Mesendoderm (in vitro differentiated cells): ENCODE results near the gene DDX50.
"Not testable (repeated sequence)": the region's sequence is repeated elsewhere in the genome, so short reads cannot be mapped to it uniquely, and the experiment has no call there.

Experiments used
- DNase-seq: peaks from one replicate; pipeline ENCODE4 v3.0.0; 2013
- H2AK5ac ChIP-seq: 2 replicates; pipeline ENCODE4 v1.6.1; 2013; ENCODE audit warnings: low read length, inconsistent platforms
- H2BK120ac ChIP-seq: 2 replicates; pipeline ENCODE4 v1.6.1; 2013; ENCODE audit warnings: low read depth, mild to moderate bottlenecking, low read length, moderate library complexity, mixed read lengths
- H2BK15ac ChIP-seq: replicated peaks from 2 replicates; pipeline ENCODE4 v1.6.1; 2013; ENCODE audit warnings: low read depth, mild to moderate bottlenecking, moderate library complexity
- H2BK5ac ChIP-seq: 2 replicates; pipeline ENCODE4 v1.6.1; 2013; ENCODE audit warnings: low read length, inconsistent platforms
- H3K18ac ChIP-seq: 2 replicates; pipeline ENCODE4 v1.6.1; 2013; ENCODE audit warnings: mild to moderate bottlenecking, low read length, mixed read lengths
- H3K23ac ChIP-seq: one replicate; pipeline ENCODE4 v1.6.1; 2013; ENCODE audit warnings: low read length
- H3K27ac ChIP-seq: 2 replicates; pipeline ENCODE4 v1.5.1; 2013; ENCODE audit warnings: low read depth, mild to moderate bottlenecking, inconsistent platforms, low read length, moderate library complexity
- H3K27me3 ChIP-seq: 2 replicates; pipeline ENCODE4 v1.6.1; 2013; ENCODE audit warnings: low read length, control low read depth, mild to moderate bottlenecking, inconsistent platforms; ENCODE audit not compliant: insufficient read depth, poor library complexity
- H3K36me3 ChIP-seq: 2 replicates; pipeline ENCODE4 v1.6.1; 2013; ENCODE audit warnings: low read length, inconsistent platforms; ENCODE audit not compliant: control insufficient read depth, insufficient read depth
- H3K4ac ChIP-seq: one replicate; pipeline ENCODE4 v1.6.1; 2013; ENCODE audit warnings: low read depth, mild to moderate bottlenecking, low read length, moderate library complexity
- H3K4me1 ChIP-seq: 2 replicates; pipeline ENCODE4 v1.6.1; 2013; ENCODE audit warnings: low read depth, low read length, inconsistent platforms; ENCODE audit not compliant: control insufficient read depth
- H3K4me2 ChIP-seq: 2 replicates; pipeline ENCODE4 v1.6.1; 2013; ENCODE audit warnings: low read length
- H3K4me3 ChIP-seq: 2 replicates; pipeline ENCODE4 v1.5.1; 2013; ENCODE audit warnings: mild to moderate bottlenecking, low read length
- H3K56ac ChIP-seq: one replicate; pipeline ENCODE4 v1.6.1; 2013; ENCODE audit warnings: low read length
- H3K79me1 ChIP-seq: 2 replicates; pipeline ENCODE4 v1.6.1; 2013; ENCODE audit warnings: low read length, inconsistent platforms
- H3K79me2 ChIP-seq: 2 replicates; pipeline ENCODE4 v1.6.1; 2013; ENCODE audit warnings: mild to moderate bottlenecking, low read length; ENCODE audit not compliant: control insufficient read depth, insufficient read depth
- H3K9ac ChIP-seq: 2 replicates; pipeline ENCODE4 v1.6.1; 2013; ENCODE audit warnings: low read length, inconsistent platforms
- H4K5ac ChIP-seq: one replicate; pipeline ENCODE4 v1.6.1; 2013; ENCODE audit warnings: low read length
- H4K8ac ChIP-seq: one replicate; pipeline ENCODE4 v1.6.1; 2013; ENCODE audit warnings: low read depth, mild to moderate bottlenecking, control low read depth, low read length, moderate library complexity
- WGBS: extraction: QIAGEN DNeasy Blood & Tissue Kit; methylation state at CpG from one replicate; pipeline ENCODE4 v1.1.7; 2013; ENCODE audit warnings: low lambda C conversion rate, missing lambda C conversion rate; ENCODE audit not compliant: insufficient coverage; ENCODE audit errors: extremely low coverage; 5-methylcytosine and 5-hydroxymethylcytosine counted together

Gene DDX50

GRCh38 chr10:68868173-68868572 lies 32.9 kb upstream of the DDX50 start:
- not testable (repeated sequence) for H2BK5ac ChIP-seq, H4K5ac ChIP-seq, H3K79me2 ChIP-seq, H3K23ac ChIP-seq, H3K79me1 ChIP-seq, H3K4ac ChIP-seq, H3K4me3 ChIP-seq, H3K9ac ChIP-seq, DNase-seq, H3K27ac ChIP-seq, H3K27me3 ChIP-seq, H3K36me3 ChIP-seq, H3K4me2 ChIP-seq, H2AK5ac ChIP-seq, H3K18ac ChIP-seq, H2BK15ac ChIP-seq, H3K56ac ChIP-seq, H2BK120ac ChIP-seq, H4K8ac ChIP-seq, H3K4me1 ChIP-seq
- WGBS, result no CpG with 5 or more reads among the region's 8 CpGs

- no peak overlapping the region for H3K4me3 ChIP-seq
- no peak for DNase-seq
- WGBS, result no CpG with 5 or more reads among the region's 2 CpGs
Measured at GRCh38 chr10:68869623-68870022, 31.5 kb upstream of the DDX50 start.

GRCh38 chr10:68870061-68870460 lies 31.1 kb upstream of the DDX50 start:
- no peak for DNase-seq
- Histone ChIP-seq H3K79me2 (no peaks in the 10 kb centered on the region), H3K23ac (no peak overlapping the region)

More at GRCh38 chr10:68869623-68870022, 31.5 kb upstream of the DDX50 start:
- H3K23ac ChIP-seq, result no peak overlapping the region
- no peak overlapping the region for H3K56ac ChIP-seq
- H3K9ac ChIP-seq, result no peak overlapping the region
- H2AK5ac ChIP-seq, result no peak overlapping the region
- no peak overlapping the region for H3K4me2 ChIP-seq
- no peak overlapping the region for H3K4ac ChIP-seq
- H4K8ac ChIP-seq, result no peak overlapping the region
- H3K79me1 ChIP-seq, result no peaks in the 10 kb centered on the region
- H3K4me1 ChIP-seq, result no peaks in the 10 kb centered on the region
- no peak overlapping the region for H2BK5ac ChIP-seq
- no peak overlapping the region for H2BK120ac ChIP-seq
- no peak overlapping the region for H2BK15ac ChIP-seq
- H3K27me3 ChIP-seq, result no peaks in the 10 kb centered on the region
- no peak overlapping the region for H3K18ac ChIP-seq
- no peak overlapping the region for H4K5ac ChIP-seq
- no peak overlapping the region for H3K27ac ChIP-seq
- no peaks in the 10 kb centered on the region for H3K36me3 ChIP-seq
- H3K79me2 ChIP-seq, result no peaks in the 10 kb centered on the region

GRCh38 chr10:68870545-68871104 lies 30.5 kb upstream of the DDX50 start:
- H3K79me2 ChIP-seq, result no peaks in the 10 kb centered on the region
- H2AK5ac ChIP-seq, result no peak overlapping the region
- no peak overlapping the region for H3K18ac ChIP-seq
- H3K4me2 ChIP-seq, result no peak overlapping the region
- no peaks in the 10 kb centered on the region for H3K36me3 ChIP-seq
- no peak overlapping the region for H4K8ac ChIP-seq
- peak overlapping the region; percentile 70 for H3K27ac ChIP-seq
- no peak overlapping the region for H3K23ac ChIP-seq
- no peaks in the 10 kb centered on the region for H3K79me1 ChIP-seq
- no peak overlapping the region for H2BK15ac ChIP-seq
- H3K4me3 ChIP-seq, result no peak overlapping the region
- no peaks in the 10 kb centered on the region for H3K4me1 ChIP-seq
- no peak overlapping the region for H4K5ac ChIP-seq
- no peak overlapping the region for H3K56ac ChIP-seq
- no CpG with 5 or more reads among the region's 3 CpGs for WGBS
- no peaks in the 10 kb centered on the region for H3K27me3 ChIP-seq
- no peak overlapping the region for H2BK5ac ChIP-seq
- no peak for DNase-seq
- H3K4ac ChIP-seq, result no peak overlapping the region
- no peak overlapping the region for H3K9ac ChIP-seq
- H2BK120ac ChIP-seq, result no peak overlapping the region

More at GRCh38 chr10:68870061-68870460, 31.1 kb upstream of the DDX50 start:
- H2BK5ac ChIP-seq, result no peak overlapping the region
- no peak overlapping the region for H2AK5ac ChIP-seq
- no peak overlapping the region for H3K4me3 ChIP-seq
- H3K4ac ChIP-seq, result no peak overlapping the region
- H3K4me2 ChIP-seq, result no peak overlapping the region
- H2BK120ac ChIP-seq, result no peak overlapping the region
- no peaks in the 10 kb centered on the region for H3K79me1 ChIP-seq
- H4K5ac ChIP-seq, result no peak overlapping the region
- H2BK15ac ChIP-seq, result no peak overlapping the region
- no peak overlapping the region for H4K8ac ChIP-seq
- H3K18ac ChIP-seq, result peak overlapping the region; percentile 9
- no peak overlapping the region for H3K9ac ChIP-seq
- H3K27me3 ChIP-seq, result no peaks in the 10 kb centered on the region
- H3K27ac ChIP-seq, result no peak overlapping the region
- no peak overlapping the region for H3K56ac ChIP-seq
- H3K36me3 ChIP-seq, result no peaks in the 10 kb centered on the region
- H3K4me1 ChIP-seq, result no peaks in the 10 kb centered on the region
- WGBS, result no CpG with 5 or more reads among the region's 2 CpGs

- no peak overlapping the region for H3K9ac ChIP-seq
- no peak overlapping the region for H3K23ac ChIP-seq
- no peak overlapping the region for H3K4me2 ChIP-seq
- H4K8ac ChIP-seq, result no peak overlapping the region
- H3K27ac ChIP-seq, result peak overlapping the region; percentile 70
- no peaks in the 10 kb centered on the region for H3K27me3 ChIP-seq
- no peaks in the 10 kb centered on the region for H3K36me3 ChIP-seq
- no peak overlapping the region for H2AK5ac ChIP-seq
- H2BK5ac ChIP-seq, result no peak overlapping the region
- no peak overlapping the region for H2BK15ac ChIP-seq
- peak; percentile 71 for DNase-seq
- H4K5ac ChIP-seq, result no peak overlapping the region
- no peaks in the 10 kb centered on the region for H3K79me1 ChIP-seq
- H3K56ac ChIP-seq, result no peak overlapping the region
- WGBS, result no CpG with 5 or more reads among the region's 6 CpGs
- H3K18ac ChIP-seq, result no peak overlapping the region
- H2BK120ac ChIP-seq, result no peak overlapping the region
- no peaks in the 10 kb centered on the region for H3K4me1 ChIP-seq
- no peaks in the 10 kb centered on the region for H3K79me2 ChIP-seq
- H3K4ac ChIP-seq, result no peak overlapping the region
- H3K4me3 ChIP-seq, result no peak overlapping the region
Measured at GRCh38 chr10:68871105-68871711, 29.9 kb upstream of the DDX50 start.
